GM21423 (cell line): ENCODE data around the gene MBOAT2.
"Not testable (repeated sequence)": the region's sequence is repeated elsewhere in the genome, so short reads cannot be mapped to it uniquely, and the experiment has no call there.

ENCODE experiments used
- ATAC-seq: cut with Tn5 transposase; IDR thresholded peaks from one replicate; pipeline ENCODE4 v1.9.1; 2021; ENCODE audit warnings: mild to moderate bottlenecking, moderate library complexity; ENCODE audit not compliant: unreplicated experiment

MBOAT2 gene

GRCh38 chr2:8902757-8903156 lies 100.7 kb downstream of the MBOAT2 start:
- ATAC-seq = not testable (repeated sequence)

- ATAC-seq = not testable (repeated sequence)
Observed at GRCh38 chr2:8897206-8897605, 106.3 kb downstream of the MBOAT2 start.

- ATAC-seq = not testable (repeated sequence)
Observed at GRCh38 chr2:8896671-8897070, 106.8 kb downstream of the MBOAT2 start.

- ATAC-seq = not testable (repeated sequence)
Observed at GRCh38 chr2:8895087-8895912, 108.2 kb downstream of the MBOAT2 start.

DNA sequence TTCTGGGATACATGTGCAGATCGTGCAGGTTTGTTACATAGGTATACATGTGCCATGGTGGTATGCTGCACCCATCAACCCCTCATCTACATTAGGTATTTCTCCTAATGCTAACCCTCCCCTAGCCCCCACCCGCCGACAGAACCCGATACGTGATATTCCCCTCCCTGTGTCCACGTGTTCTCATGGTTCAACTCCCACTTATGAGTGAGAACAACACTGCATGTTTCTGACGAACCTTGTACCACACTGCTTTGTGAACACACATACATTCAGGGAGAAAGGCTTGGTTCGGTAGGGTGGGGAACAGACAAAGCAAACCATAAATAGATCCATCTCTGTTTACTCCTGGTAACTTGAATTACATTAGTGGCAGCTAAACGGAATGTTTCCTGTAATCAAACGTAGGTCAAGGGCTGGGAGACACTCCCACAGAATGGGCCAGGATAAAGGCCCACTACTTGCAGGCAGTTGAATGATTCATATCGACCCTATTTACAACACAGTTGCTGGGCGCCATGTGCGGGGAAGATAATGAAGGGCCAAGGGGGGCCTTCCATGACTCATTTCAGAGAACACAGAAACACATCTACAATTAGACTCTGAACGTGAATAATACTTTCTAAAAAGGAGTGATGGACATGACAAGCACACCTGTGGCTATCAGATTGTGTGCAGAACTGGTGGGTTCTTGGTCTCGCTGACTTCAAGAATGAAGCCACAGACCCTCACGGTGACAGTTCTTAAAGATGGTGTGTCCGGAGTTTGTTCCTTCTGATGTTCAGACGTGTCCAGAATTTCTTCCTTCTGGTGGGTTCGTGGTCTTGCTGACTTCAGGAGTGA lies 109.3 kb downstream of the MBOAT2 start:
- no peak for ATAC-seq

DNA sequence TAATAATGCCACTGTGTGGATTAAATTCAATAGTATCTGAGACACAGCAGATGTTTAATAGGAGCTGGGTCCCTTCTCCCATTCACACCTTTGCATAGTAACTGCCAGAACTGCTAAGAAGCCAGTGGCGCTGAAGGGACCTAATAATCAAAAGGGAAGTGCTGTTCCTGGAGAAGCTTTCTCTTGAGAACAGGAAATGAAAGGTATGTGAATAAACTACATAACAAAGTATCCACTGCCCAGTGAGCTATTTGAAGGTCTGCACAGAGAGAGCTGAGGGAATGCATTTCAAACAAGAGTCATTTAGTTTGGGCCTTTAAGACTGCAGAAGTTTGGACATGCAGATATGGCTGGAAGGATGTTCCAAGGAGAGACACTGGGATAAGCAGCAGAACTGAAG lies 110.0 kb downstream of the MBOAT2 start:
- no peak for ATAC-seq

- no peak for ATAC-seq
Observed at GRCh38 chr2:8892111-8892510, 111.4 kb downstream of the MBOAT2 start.

- no peak for ATAC-seq
Observed at GRCh38 chr2:8889978-8890377, 113.5 kb downstream of the MBOAT2 start.

GRCh38 chr2:8888963-8889362 lies 114.5 kb downstream of the MBOAT2 start:
- ATAC-seq = no peak

GRCh38 chr2:8886876-8887275 lies 116.6 kb downstream of the MBOAT2 start:
- no peak for ATAC-seq

GRCh38 chr2:8886202-8886518 lies 117.3 kb downstream of the MBOAT2 start:
- no peak for ATAC-seq

DNA sequence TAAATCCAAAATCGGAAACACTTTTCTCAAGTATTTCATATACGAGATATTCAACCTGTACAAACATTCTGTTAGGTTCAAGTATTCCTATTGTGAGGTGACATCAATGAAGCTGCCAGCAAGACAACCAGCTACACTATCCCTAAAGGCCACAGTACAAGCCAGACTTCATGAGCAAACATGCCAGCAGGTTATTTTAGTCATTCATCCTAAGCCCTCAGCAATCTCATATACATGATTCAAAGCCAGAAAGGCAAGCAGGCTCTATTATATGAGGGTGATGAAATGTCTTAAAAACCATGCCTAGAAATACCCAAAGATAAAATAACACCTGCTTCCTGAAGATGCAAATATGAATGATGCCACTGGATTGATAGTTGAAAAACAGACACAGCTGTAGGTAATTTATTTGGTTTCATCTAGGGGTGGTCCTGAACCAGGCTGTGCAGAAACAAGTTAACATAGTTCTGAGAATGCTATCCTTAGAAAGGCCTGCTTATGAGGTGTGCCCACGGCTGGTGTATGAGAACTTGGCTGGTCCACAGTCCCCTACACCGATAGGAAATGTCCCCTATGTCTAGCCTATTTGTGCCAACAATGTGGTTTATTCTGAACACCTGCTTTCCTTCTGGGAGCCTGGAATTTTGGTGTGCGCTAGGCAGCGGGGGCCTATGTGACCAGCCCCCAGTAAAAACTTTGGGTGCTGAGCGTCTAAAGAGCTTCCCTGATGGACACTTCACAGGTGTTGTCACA lies 117.9 kb downstream of the MBOAT2 start:
- no peak for ATAC-seq

- no peak for ATAC-seq
Observed at GRCh38 chr2:8884812-8885211, 118.7 kb downstream of the MBOAT2 start.

DNA sequence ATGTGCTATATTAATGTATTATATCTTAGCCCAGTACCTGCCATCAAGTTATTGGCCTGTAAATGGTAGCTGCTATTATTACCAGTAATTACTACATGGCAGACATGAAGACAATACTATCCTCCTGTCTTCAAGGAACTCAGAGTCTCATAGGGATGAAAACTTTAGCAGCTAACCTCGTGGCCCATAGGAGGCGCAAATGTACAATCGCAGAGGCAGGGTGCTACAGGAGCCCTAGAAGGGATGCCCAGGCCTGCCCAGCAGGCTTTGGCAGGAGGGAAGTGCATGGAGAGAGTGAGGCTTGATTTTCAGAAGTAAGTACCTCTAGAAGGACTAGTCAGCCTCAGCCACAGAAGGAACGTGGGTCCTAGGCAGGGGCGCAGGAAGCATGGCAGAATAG lies 121.4 kb downstream of the MBOAT2 start:
- no peak for ATAC-seq

GRCh38 chr2:8877894-8878293 lies 125.6 kb downstream of the MBOAT2 start:
- no peak for ATAC-seq

GRCh38 chr2:8877332-8877731 lies 126.2 kb downstream of the MBOAT2 start:
- ATAC-seq = no peak

- ATAC-seq = no peak
Observed at GRCh38 chr2:8876628-8877027, 126.9 kb downstream of the MBOAT2 start.

GRCh38 chr2:8872821-8873432 lies 130.6 kb downstream of the MBOAT2 start:
- ATAC-seq = no peak

DNA sequence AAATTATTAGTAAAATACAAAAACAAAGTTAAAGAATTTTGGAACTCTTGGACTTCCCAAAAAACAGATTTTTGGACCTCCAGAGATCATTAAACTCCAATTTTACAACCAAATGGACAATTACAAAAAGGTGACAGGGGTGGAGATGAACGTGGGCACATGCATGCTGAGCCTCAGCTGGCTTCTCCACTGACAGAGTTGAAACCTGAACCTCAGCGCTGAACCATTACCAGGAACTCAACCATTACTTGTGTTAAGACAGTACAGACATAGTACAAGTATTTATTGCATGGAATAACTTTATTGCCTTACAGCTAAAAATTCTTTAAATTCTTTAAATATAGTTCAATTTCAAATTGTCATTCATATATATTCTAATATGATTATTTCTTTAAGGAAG lies 133.0 kb downstream of the MBOAT2 start:
- no peak for ATAC-seq

- ATAC-seq = no peak
Observed at GRCh38 chr2:8867363-8867762, 136.1 kb downstream of the MBOAT2 start.

GRCh38 chr2:8863331-8863953 lies 140.0 kb downstream of the MBOAT2 start:
- ATAC-seq = no peak
